Duodenal mucosa (tissue), 2 donors: ENCODE measurements around the gene DMAC1.

ENCODE experiments used
- H3K27ac ChIP-seq: one replicate; pipeline ENCODE4 v1.7.0; 2013; ENCODE audit warnings: low read depth, low read length
- H3K27me3 ChIP-seq, 2 donors: one replicate each; pipeline ENCODE4 v1.7.0; 2013; ENCODE audit warnings: low read length in 2 of 2, control low read depth in 1 of 2; ENCODE audit not compliant: insufficient read depth in 2 of 2, control insufficient read depth in 1 of 2
- H3K36me3 ChIP-seq, 2 donors: one replicate each; pipeline ENCODE4 v1.7.0; 2013; ENCODE audit warnings: low read length in 2 of 2, control low read depth in 1 of 2; ENCODE audit not compliant: insufficient read depth in 2 of 2, control insufficient read depth in 1 of 2
- H3K4me1 ChIP-seq, 2 donors: one replicate each; pipeline ENCODE4 v1.7.0; 2013; ENCODE audit warnings: low read length in 2 of 2, control low read depth in 1 of 2; ENCODE audit not compliant: insufficient read depth in 2 of 2, control insufficient read depth in 1 of 2
- H3K4me3 ChIP-seq, 2 donors: one replicate each; pipeline ENCODE4 v1.7.0; 2013; ENCODE audit warnings: low read length in 2 of 2, low read depth in 1 of 2
- H3K9ac ChIP-seq, 2 donors: one replicate each; pipeline ENCODE4 v1.7.0; 2013; ENCODE audit warnings: low read length in 2 of 2, low read depth in 1 of 2
- H3K9me3 ChIP-seq, 2 donors: one replicate each; pipeline ENCODE4 v1.7.0; 2013; ENCODE audit warnings: low read length in 2 of 2, control low read depth in 1 of 2; ENCODE audit not compliant: control insufficient read depth in 1 of 2

Gene DMAC1

GRCh38 chr9:7788772-7789171 lies 10.8 kb downstream of the DMAC1 start:
- no peaks in the 10 kb centered on the region for H3K9me3 ChIP-seq
- H3K27ac ChIP-seq = no peak overlapping the region
- H3K36me3 ChIP-seq = peaks cover 0 to 7% of the 10 kb centered on the region in 2 donors
- H3K4me1 ChIP-seq = no peaks in the 10 kb centered on the region
- H3K27me3 ChIP-seq = no peaks in the 10 kb centered on the region
- no peak overlapping the region for H3K4me3 ChIP-seq
- no peak overlapping the region for H3K9ac ChIP-seq

GRCh38 chr9:7785813-7786212 lies 13.8 kb downstream of the DMAC1 start:
- H3K27ac ChIP-seq = no peak overlapping the region
- H3K4me1 ChIP-seq = no peaks in the 10 kb centered on the region
- no peak overlapping the region for H3K4me3 ChIP-seq
- H3K36me3 ChIP-seq = no peaks in the 10 kb centered on the region
- H3K9me3 ChIP-seq = no peaks in the 10 kb centered on the region
- no peaks in the 10 kb centered on the region for H3K27me3 ChIP-seq
- no peak overlapping the region for H3K9ac ChIP-seq

GRCh38 chr9:7784472-7784871 lies 15.1 kb downstream of the DMAC1 start:
- H3K9ac ChIP-seq = no peak overlapping the region
- no peaks in the 10 kb centered on the region for H3K36me3 ChIP-seq
- H3K9me3 ChIP-seq = no peaks in the 10 kb centered on the region
- no peaks in the 10 kb centered on the region for H3K4me1 ChIP-seq
- H3K4me3 ChIP-seq = no peak overlapping the region
- H3K27ac ChIP-seq = no peak overlapping the region
- H3K27me3 ChIP-seq = no peaks in the 10 kb centered on the region

GRCh38 chr9:7783635-7784063 lies 15.9 kb downstream of the DMAC1 start:
- H3K27ac ChIP-seq = no peak overlapping the region
- H3K27me3 ChIP-seq = no peaks in the 10 kb centered on the region
- H3K36me3 ChIP-seq = no peaks in the 10 kb centered on the region
- H3K4me1 ChIP-seq = no peaks in the 10 kb centered on the region
- no peaks in the 10 kb centered on the region for H3K9me3 ChIP-seq
- H3K4me3 ChIP-seq = no peak overlapping the region
- no peak overlapping the region for H3K9ac ChIP-seq

- Histone ChIP-seq H3K9me3 (no peaks in the 10 kb centered on the region), H3K4me1 (no peaks in the 10 kb centered on the region), H3K9ac (no peak overlapping the region), H3K4me3 (no peak overlapping the region), H3K27me3 (no peaks in the 10 kb centered on the region), H3K27ac (no peak overlapping the region), H3K36me3 (no peaks in the 10 kb centered on the region)
Measured at GRCh38 chr9:7782400-7783120, 17.0 kb downstream of the DMAC1 start.

- Histone ChIP-seq H3K27ac (no peak overlapping the region), H3K4me1 (no peaks in the 10 kb centered on the region), H3K9me3 (no peaks in the 10 kb centered on the region), H3K9ac (no peak overlapping the region), H3K36me3 (no peaks in the 10 kb centered on the region), H3K27me3 (peaks cover 2 to 3% of the 10 kb centered on the region in 2 donors), H3K4me3 (no peak overlapping the region)
Measured at GRCh38 chr9:7780261-7780988, 19.2 kb downstream of the DMAC1 start.

- Histone ChIP-seq H3K4me1 (no peaks in the 10 kb centered on the region), H3K27me3 (peaks cover 2 to 3% of the 10 kb centered on the region in 2 donors), H3K9me3 (no peaks in the 10 kb centered on the region), H3K9ac (no peak overlapping the region), H3K36me3 (no peaks in the 10 kb centered on the region), H3K27ac (no peak overlapping the region), H3K4me3 (no peak overlapping the region)
Measured at GRCh38 chr9:7778851-7779600, 20.6 kb downstream of the DMAC1 start.

GRCh38 chr9:7777771-7778170 lies 21.8 kb downstream of the DMAC1 start:
- H3K27me3 ChIP-seq = peaks cover 2 to 3% of the 10 kb centered on the region in 2 donors
- H3K4me1 ChIP-seq = no peaks in the 10 kb centered on the region

GRCh38 chr9:7770111-7770510 lies 29.5 kb downstream of the DMAC1 start:
- H3K36me3 ChIP-seq = no peaks in the 10 kb centered on the region
- no peaks in the 10 kb centered on the region for H3K4me1 ChIP-seq
- H3K4me3 ChIP-seq = no peak overlapping the region
- H3K27me3 ChIP-seq = no peaks in the 10 kb centered on the region
- H3K9me3 ChIP-seq = no peaks in the 10 kb centered on the region
- no peak overlapping the region for H3K27ac ChIP-seq
- H3K9ac ChIP-seq = no peak overlapping the region

More at GRCh38 chr9:7777771-7778170, 21.8 kb downstream of the DMAC1 start:
- H3K4me3 ChIP-seq = no peak overlapping the region
- no peaks in the 10 kb centered on the region for H3K36me3 ChIP-seq
- H3K9me3 ChIP-seq = no peaks in the 10 kb centered on the region
- H3K9ac ChIP-seq = no peak overlapping the region
- H3K27ac ChIP-seq = no peak overlapping the region

- H3K27ac ChIP-seq = no peak overlapping the region
- no peak overlapping the region for H3K4me3 ChIP-seq
- no peak overlapping the region for H3K9ac ChIP-seq
- no peaks in the 10 kb centered on the region for H3K9me3 ChIP-seq
- no peaks in the 10 kb centered on the region for H3K36me3 ChIP-seq
- H3K4me1 ChIP-seq = no peaks in the 10 kb centered on the region
- no peaks in the 10 kb centered on the region for H3K27me3 ChIP-seq
Measured at GRCh38 chr9:7762600-7762999, 37.0 kb downstream of the DMAC1 start.
